ENCODE measurements around the gene CACNA1H. TPM values are rescaled to one million over a fixed set of nuclear protein-coding genes. Genes with fewer than 3 reads are reported as not detected.

The CACNA1H gene
- total RNA-seq, 6 experiments from 2014 or later, result 0.56 to 14.0 (median 5.0) TPM

DNA sequence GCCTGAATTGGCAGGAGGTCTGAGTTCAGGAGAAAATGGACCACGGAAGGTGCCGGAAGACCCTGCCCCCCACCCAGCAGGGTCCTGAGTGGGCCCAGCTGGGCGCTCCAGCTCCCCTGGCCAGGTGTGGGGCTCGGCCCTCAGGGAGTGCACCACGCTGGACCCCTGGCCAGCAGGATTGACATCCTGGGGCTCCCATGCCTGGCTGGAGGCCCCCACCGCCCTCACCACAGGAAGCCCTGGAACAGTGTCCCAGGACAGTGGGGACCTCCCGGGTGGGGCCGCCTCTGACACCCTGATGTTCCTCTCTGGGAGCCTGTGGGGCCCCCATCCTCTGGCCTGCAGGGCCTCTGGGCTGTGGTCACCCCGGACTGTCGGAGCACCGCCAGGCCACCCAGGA lies 28.1 kb upstream of the CACNA1H start:
- TF ChIP-seq, protein P1, sequence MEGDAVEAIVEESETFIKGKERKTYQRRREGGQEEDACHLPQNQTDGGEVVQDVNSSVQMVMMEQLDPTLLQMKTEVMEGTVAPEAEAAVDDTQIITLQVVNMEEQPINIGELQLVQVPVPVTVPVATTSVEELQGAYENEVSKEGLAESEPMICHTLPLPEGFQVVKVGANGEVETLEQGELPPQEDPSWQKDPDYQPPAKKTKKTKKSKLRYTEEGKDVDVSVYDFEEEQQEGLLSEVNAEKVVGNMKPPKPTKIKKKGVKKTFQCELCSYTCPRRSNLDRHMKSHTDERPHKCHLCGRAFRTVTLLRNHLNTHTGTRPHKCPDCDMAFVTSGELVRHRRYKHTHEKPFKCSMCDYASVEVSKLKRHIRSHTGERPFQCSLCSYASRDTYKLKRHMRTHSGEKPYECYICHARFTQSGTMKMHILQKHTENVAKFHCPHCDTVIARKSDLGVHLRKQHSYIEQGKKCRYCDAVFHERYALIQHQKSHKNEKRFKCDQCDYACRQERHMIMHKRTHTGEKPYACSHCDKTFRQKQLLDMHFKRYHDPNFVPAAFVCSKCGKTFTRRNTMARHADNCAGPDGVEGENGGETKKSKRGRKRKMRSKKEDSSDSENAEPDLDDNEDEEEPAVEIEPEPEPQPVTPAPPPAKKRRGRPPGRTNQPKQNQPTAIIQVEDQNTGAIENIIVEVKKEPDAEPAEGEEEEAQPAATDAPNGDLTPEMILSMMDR (IDR thresholded peaks at IDR 0.05), result no peak
- no peak for TF ChIP-seq POLR2A (IDR thresholded peaks at IDR 0.05)
- H3K4me1 ChIP-seq, result no peaks in the 10 kb centered on the region
- no peak overlapping the region for H3K27ac ChIP-seq
- intact Hi-C loops (cut with DNase I), result no loop called here
- no peak for ATAC-seq
- WGBS (ENCODE audit: insufficient coverage, low coverage, low lambda C conversion rate, missing lambda C conversion rate), result no CpG with 5 or more reads among the region's 11 CpGs
- H3K4me3 ChIP-seq, result no peak overlapping the region
- no peak for DNase-seq
- no peaks in the 10 kb centered on the region for H3K27me3 ChIP-seq
- H3K9me3 ChIP-seq, result no peaks in the 10 kb centered on the region
- H3K36me3 ChIP-seq, result no peaks in the 10 kb centered on the region

GRCh38 chr16:1125471-1125870 lies 27.4 kb upstream of the CACNA1H start:
- TF ChIP-seq, protein P1 (IDR thresholded peaks at IDR 0.05), result no peak
- TF ChIP-seq POLR2A (IDR thresholded peaks at IDR 0.05), result no peak
- ATAC-seq, result no peak
- no peak overlapping the region for H3K4me3 ChIP-seq
- no CpG with 5 or more reads among the region's 18 CpGs for WGBS (ENCODE audit: insufficient coverage, low coverage, low lambda C conversion rate, missing lambda C conversion rate)
- DNase-seq, result no peak
- intact Hi-C loops (cut with DNase I), result no loop called here
- H3K27ac ChIP-seq, result no peak overlapping the region
- no peaks in the 10 kb centered on the region for H3K27me3 ChIP-seq
- H3K4me1 ChIP-seq, result no peaks in the 10 kb centered on the region
- no peaks in the 10 kb centered on the region for H3K36me3 ChIP-seq
- H3K9me3 ChIP-seq, result no peaks in the 10 kb centered on the region

DNA sequence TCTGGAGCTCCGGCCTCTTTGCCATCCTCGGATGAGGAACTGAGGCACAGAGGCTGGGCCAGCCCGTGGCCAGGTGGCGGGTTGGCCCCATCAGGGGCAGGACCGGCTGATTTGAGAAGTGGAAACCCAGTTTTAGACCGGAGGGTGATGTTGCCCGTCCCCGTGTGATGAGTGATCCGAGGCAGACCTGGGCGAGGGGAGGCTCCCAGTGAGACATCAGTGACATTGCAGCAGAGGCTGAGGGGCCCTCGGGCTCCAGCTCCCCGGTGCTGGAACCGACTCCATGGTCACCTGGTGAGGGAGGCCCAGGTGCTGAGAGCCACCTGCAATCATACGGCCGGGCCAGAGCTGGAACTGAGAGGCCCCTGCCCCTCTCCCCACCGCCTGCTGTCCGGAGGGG lies 26.9 kb upstream of the CACNA1H start:
- H3K4me3 ChIP-seq, result no peak overlapping the region
- H3K27me3 ChIP-seq, result no peaks in the 10 kb centered on the region
- H3K27ac ChIP-seq, result no peak overlapping the region
- intact Hi-C loops (cut with DNase I), result no loop called here
- 25% methylated on average over 2 of the region's 17 CpGs for WGBS (ENCODE audit: insufficient coverage, low coverage, low lambda C conversion rate, missing lambda C conversion rate)
- ATAC-seq (no peak), DNase-seq (no peak)
- H3K9me3 ChIP-seq, result no peaks in the 10 kb centered on the region
- no peaks in the 10 kb centered on the region for H3K4me1 ChIP-seq
- H3K36me3 ChIP-seq, result no peaks in the 10 kb centered on the region
- TF ChIP-seq, protein P1 (IDR thresholded peaks at IDR 0.05), result no peak
- no peak for TF ChIP-seq POLR2A (IDR thresholded peaks at IDR 0.05)

DNA sequence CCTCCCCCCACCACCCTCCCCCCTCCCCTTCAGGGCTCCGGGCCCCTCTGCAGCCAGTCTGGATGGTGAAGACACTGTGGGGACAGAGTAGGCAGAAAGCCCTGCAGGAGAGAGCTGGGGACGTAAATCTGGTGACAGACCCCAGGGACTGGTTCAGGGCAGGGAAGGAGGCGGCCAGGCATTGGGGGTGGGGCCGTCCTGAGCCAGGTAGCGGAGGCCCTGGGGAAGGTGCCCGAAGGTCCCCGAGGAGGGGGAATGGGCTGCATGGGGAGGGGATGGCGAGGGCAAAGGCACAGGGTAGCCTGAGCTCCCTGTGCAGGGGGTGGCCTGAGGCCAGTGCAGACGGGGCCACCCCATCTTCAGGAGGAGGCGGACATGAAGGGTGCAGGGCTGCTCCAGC lies 26.3 kb upstream of the CACNA1H start:
- Histone ChIP-seq H3K9me3 (no peaks in the 10 kb centered on the region), H3K36me3 (no peaks in the 10 kb centered on the region), H3K4me3 (no peak overlapping the region), H3K4me1 (no peaks in the 10 kb centered on the region), H3K27me3 (no peaks in the 10 kb centered on the region), H3K27ac (no peak overlapping the region)
- intact Hi-C loops (cut with DNase I), result no loop called here
- DNase-seq, result no peak
- WGBS (ENCODE audit: insufficient coverage, low coverage, low lambda C conversion rate, missing lambda C conversion rate), result 28% methylated on average over 4 of the region's 10 CpGs
- ATAC-seq, result no peak
- TF ChIP-seq POLR2A (IDR thresholded peaks at IDR 0.05), result no peak
- TF ChIP-seq, protein P1 (IDR thresholded peaks at IDR 0.05), result no peak

DNA sequence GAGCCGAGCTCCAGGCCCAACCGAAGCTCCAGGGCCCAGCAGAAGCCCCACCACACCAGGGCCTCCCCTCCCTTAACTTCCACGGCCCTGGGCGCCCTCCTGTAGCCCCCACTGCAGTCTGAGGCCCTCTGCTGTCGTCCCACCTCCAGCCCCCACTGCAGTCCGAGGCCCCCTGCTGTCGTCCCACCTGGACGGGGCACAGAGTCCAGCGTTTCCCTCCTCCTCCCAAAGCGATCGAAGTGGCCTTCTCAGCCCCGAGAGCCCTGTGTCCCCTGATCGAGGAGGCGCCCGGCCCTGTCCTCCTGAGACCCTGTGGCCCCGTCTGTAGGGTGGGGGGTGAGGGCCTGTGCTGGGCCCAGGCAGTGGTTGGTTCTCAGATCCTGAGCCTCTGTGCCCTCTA lies 25.8 kb upstream of the CACNA1H start:
- TF ChIP-seq POLR2A (IDR thresholded peaks at IDR 0.05), result no peak
- 51% methylated on average over 4 of the region's 16 CpGs for WGBS (ENCODE audit: insufficient coverage, low coverage, low lambda C conversion rate, missing lambda C conversion rate)
- H3K4me1 ChIP-seq, result no peaks in the 10 kb centered on the region
- intact Hi-C loops (cut with DNase I), result no loop called here
- H3K27ac ChIP-seq, result no peak overlapping the region
- ATAC-seq (no peak), DNase-seq (no peak)
- no peaks in the 10 kb centered on the region for H3K36me3 ChIP-seq
- H3K27me3 ChIP-seq, result no peaks in the 10 kb centered on the region
- no peaks in the 10 kb centered on the region for H3K9me3 ChIP-seq
- no peak overlapping the region for H3K4me3 ChIP-seq

Measured in right lobe of liver (tissue), 6 donors.